ENCODE data around the gene TIMMDC1. TPM values are rescaled to one million over a fixed set of nuclear protein-coding genes. Genes with fewer than 3 reads are reported as not detected.
A peak's percentile ranks its signal among the peaks of the same experiment; 100 is the strongest.

The TIMMDC1 gene
- total and polyA plus RNA-seq, 4 donors, result 60.5 to 98.9 (median 87.7) TPM

GRCh38 chr3:119500901-119501300, 2.6 kb downstream of the TIMMDC1 start:
- Histone ChIP-seq H3K27ac (ENCODE audit: low read depth in 1 of 2, low read length in 1 of 2) (peak overlapping the region in 1 of 2 donors; percentile 66), H3K4me1 (ENCODE audit: control insufficient read depth in 5 of 5, insufficient read depth in 5 of 5, low read length in 5 of 5) (peaks cover 3 to 29% (median 5%) of the 10 kb centered on the region in 5 donors), H3K36me3 (ENCODE audit: control insufficient read depth in 4 of 4, insufficient read depth in 4 of 4, low read length in 4 of 4) (peaks cover 4 to 18% (median 12%) of the 10 kb centered on the region in 4 donors), H3K4me3 (no peak overlapping the region), H3K27me3 (ENCODE audit: control insufficient read depth in 3 of 3, insufficient read depth in 3 of 3, low read length in 2 of 3) (no peaks in the 10 kb centered on the region), H3K9me3 (ENCODE audit: control insufficient read depth in 4 of 4, insufficient read depth in 3 of 4, low read length in 3 of 4) (no peaks in the 10 kb centered on the region), H3K9ac (ENCODE audit: insufficient read depth in 1 of 2, low read length in 2 of 2) (peak overlapping the region in 1 of 2 donors; percentile 29)
- 46 to 66% methylated on average over 2 of the region's 2 CpGs for WGBS, 2 donors
- ATAC-seq (ENCODE audit: insufficient read depth, low FRiP score) (no peak), DNase-seq (no peak)
- TF ChIP-seq CTCF (IDR thresholded peaks at IDR 0.05; ENCODE audit: control extremely low read depth, extremely low read depth), result no peak

- Histone ChIP-seq H3K9me3 (ENCODE audit: control insufficient read depth in 4 of 4, insufficient read depth in 3 of 4, low read length in 3 of 4) (no peaks in the 10 kb centered on the region), H3K4me3 (no peak overlapping the region), H3K27me3 (ENCODE audit: control insufficient read depth in 3 of 3, insufficient read depth in 3 of 3, low read length in 2 of 3) (no peaks in the 10 kb centered on the region), H3K4me1 (ENCODE audit: control insufficient read depth in 5 of 5, insufficient read depth in 5 of 5, low read length in 5 of 5) (peaks cover 0 to 4% (median 0%) of the 10 kb centered on the region in 5 donors), H3K9ac (ENCODE audit: insufficient read depth in 1 of 2, low read length in 2 of 2) (no peak overlapping the region), H3K36me3 (ENCODE audit: control insufficient read depth in 4 of 4, insufficient read depth in 4 of 4, low read length in 4 of 4) (peaks cover 11 to 37% (median 19%) of the 10 kb centered on the region in 4 donors), H3K27ac (ENCODE audit: low read depth in 1 of 2, low read length in 1 of 2) (no peak overlapping the region)
- no peak for TF ChIP-seq CTCF (IDR thresholded peaks at IDR 0.05; ENCODE audit: control extremely low read depth, extremely low read depth)
- ATAC-seq (ENCODE audit: insufficient read depth, low FRiP score), result no peak
- 47 to 49% methylated on average over 4 of the region's 4 CpGs for WGBS, 2 donors
- DNase-seq, result no peak
Measured at GRCh38 chr3:119506631-119507030, 8.3 kb downstream of the TIMMDC1 start.

- no peak for DNase-seq
Measured at GRCh38 chr3:119507404-119507803, 9.1 kb downstream of the TIMMDC1 start.

More at GRCh38 chr3:119507404-119507803, 9.1 kb downstream of the TIMMDC1 start:
- Histone ChIP-seq H3K27me3 (ENCODE audit: control insufficient read depth in 3 of 3, insufficient read depth in 3 of 3, low read length in 2 of 3) (no peaks in the 10 kb centered on the region), H3K27ac (ENCODE audit: low read depth in 1 of 2, low read length in 1 of 2) (no peak overlapping the region), H3K9ac (ENCODE audit: insufficient read depth in 1 of 2, low read length in 2 of 2) (no peak overlapping the region), H3K36me3 (ENCODE audit: control insufficient read depth in 4 of 4, insufficient read depth in 4 of 4, low read length in 4 of 4) (peaks cover 13 to 37% (median 19%) of the 10 kb centered on the region in 4 donors), H3K4me3 (no peak overlapping the region), H3K4me1 (ENCODE audit: control insufficient read depth in 5 of 5, insufficient read depth in 5 of 5, low read length in 5 of 5) (peaks cover 0 to 4% (median 0%) of the 10 kb centered on the region in 5 donors), H3K9me3 (ENCODE audit: control insufficient read depth in 4 of 4, insufficient read depth in 3 of 4, low read length in 3 of 4) (no peaks in the 10 kb centered on the region)
- no peak for ATAC-seq (ENCODE audit: insufficient read depth, low FRiP score)
- TF ChIP-seq CTCF (IDR thresholded peaks at IDR 0.05; ENCODE audit: control extremely low read depth, extremely low read depth), result no peak
- 95 to 98% methylated on average over 2 of the region's 2 CpGs for WGBS, 2 donors

Measured in lung (tissue), 12 donors.